HEK293 (cell line): ENCODE results near the gene KRTAP9-8.
"Not testable (repeated sequence)": the region's sequence is repeated elsewhere in the genome, so short reads cannot be mapped to it uniquely, and the experiment has no call there.

Experiments
- CTCF ChIA-PET: fragments of 350-600 bp; formaldehyde crosslinking; extraction: SDS; loops from one replicate; lab custom pipeline; 2021; ENCODE audit warnings: antibody characterized with exemption; lab: Yijun Ruan, JAX
- POLR2A ChIA-PET: fragments of 300-600 bp; formaldehyde crosslinking; extraction: SDS; loops from one replicate; lab custom pipeline; 2020; ENCODE audit warnings: antibody characterized with exemption, inconsistent platforms; lab: Yijun Ruan, JAX
- H3K27ac ChIP-seq: fragments of 200-500 bp; sonication (Bioruptor generic); 2 replicates; pipeline ENCODE4 v1.5.1; 2014; ENCODE audit warnings: low read depth, low read length, control low read depth, inconsistent platforms; ENCODE audit errors: extremely low read depth
- H3K36me3 ChIP-seq, 2 experiments: fragments of 200-500 bp in 1 of 2; sonication (Bioruptor generic) in 1 of 2; 1 replicate in 1 of 2; 2 replicates in 1 of 2; pipeline ENCODE4 v1.5.1; 2014 to 2017; ENCODE audit warnings: inconsistent platforms in 2 of 2, low read length in 2 of 2; ENCODE audit not compliant: control insufficient read depth in 2 of 2, insufficient read depth in 1 of 2
- H3K4me1 ChIP-seq: fragments of 200-500 bp; sonication (Bioruptor generic); 2 replicates; pipeline ENCODE4 v1.5.1; 2014; ENCODE audit warnings: mild to moderate bottlenecking, low read length, inconsistent platforms; ENCODE audit not compliant: control insufficient read depth, insufficient read depth
- H3K4me3 ChIP-seq: 2 replicates; pipeline ENCODE4 v1.5.1; 2011; ENCODE audit warnings: low read depth, mild to moderate bottlenecking, control low read depth, low read length, moderate library complexity
- H3K9me3 ChIP-seq: fragments of 200-500 bp; sonication (Bioruptor generic); 2 replicates; pipeline ENCODE4 v1.5.1; 2014; ENCODE audit warnings: low read depth, low read length, inconsistent platforms; ENCODE audit not compliant: control insufficient read depth, insufficient read depth
- BCL11B ChIP-seq: fragments of 450-650 bp; formaldehyde crosslinking; IDR thresholded peaks from 2 replicates; pipeline ENCODE4 v1.5.1; 2016; ENCODE audit warnings: low read depth, missing biosample characterization, missing genetic modification characterization
- GLI2 ChIP-seq: fragments of 450-650 bp; formaldehyde crosslinking; IDR thresholded peaks from 2 replicates; pipeline ENCODE4; 2017; ENCODE audit warnings: missing biosample characterization, missing genetic modification characterization, low read depth, borderline replicate concordance
- PATZ1 ChIP-seq: fragments of 450-650 bp; formaldehyde crosslinking; IDR thresholded peaks from 2 replicates; pipeline ENCODE4 v1.5.1; 2016; ENCODE audit warnings: missing biosample characterization, missing genetic modification characterization
- PRDM1 ChIP-seq: fragments of 450-650 bp; formaldehyde crosslinking; IDR thresholded peaks from 2 replicates; pipeline ENCODE4; 2016; ENCODE audit warnings: missing biosample characterization, missing genetic modification characterization
- SALL2 ChIP-seq: fragments of 450-650 bp; formaldehyde crosslinking; IDR thresholded peaks from 2 replicates; pipeline ENCODE4 v1.5.0; 2017; ENCODE audit warnings: missing biosample characterization, mild to moderate bottlenecking, missing genetic modification characterization, borderline replicate concordance
- SCRT1 ChIP-seq: fragments of 450-650 bp; formaldehyde crosslinking; IDR thresholded peaks from 2 replicates; pipeline ENCODE4 v1.5.1; 2016; ENCODE audit warnings: missing biosample characterization, missing genetic modification characterization, borderline replicate concordance
- SCRT2 ChIP-seq: fragments of 450-650 bp; formaldehyde crosslinking; IDR thresholded peaks from 2 replicates; pipeline ENCODE4 v1.5.1; 2016; ENCODE audit warnings: missing biosample characterization, missing genetic modification characterization
- ZFP3 ChIP-seq: fragments of 450-650 bp; formaldehyde crosslinking; IDR thresholded peaks from 2 replicates; pipeline ENCODE4 v1.5.1; 2016; ENCODE audit warnings: low read depth, missing biosample characterization, missing genetic modification characterization
- ZIC2 ChIP-seq: fragments of 450-650 bp; formaldehyde crosslinking; IDR thresholded peaks from 2 replicates; pipeline ENCODE4 v1.5.1; 2016; ENCODE audit warnings: missing biosample characterization, missing genetic modification characterization
- ZNF211 ChIP-seq: fragments of 450-650 bp; formaldehyde crosslinking; IDR thresholded peaks from 2 replicates; pipeline ENCODE4 v1.5.1; 2016; ENCODE audit warnings: low read depth, missing biosample characterization, missing genetic modification characterization
- ZNF214 ChIP-seq: fragments of 450-650 bp; formaldehyde crosslinking; IDR thresholded peaks from 2 replicates; pipeline ENCODE4 v1.5.1; 2017; ENCODE audit warnings: missing biosample characterization, mild to moderate bottlenecking, missing genetic modification characterization, borderline replicate concordance
- ZNF26 ChIP-seq: fragments of 450-650 bp; formaldehyde crosslinking; IDR thresholded peaks from 2 replicates; pipeline ENCODE4 v1.5.1; 2016; ENCODE audit warnings: missing biosample characterization, missing genetic modification characterization
- ZNF341 ChIP-seq: fragments of 450-650 bp; formaldehyde crosslinking; IDR thresholded peaks from 2 replicates; pipeline ENCODE4; 2016; ENCODE audit warnings: low read depth, missing biosample characterization, missing genetic modification characterization
- ZNF416 ChIP-seq: fragments of 450-650 bp; formaldehyde crosslinking; IDR thresholded peaks from 2 replicates; pipeline ENCODE4 v1.5.1; 2016; ENCODE audit warnings: missing biosample characterization, missing genetic modification characterization
- ZNF48 ChIP-seq: fragments of 450-650 bp; formaldehyde crosslinking; IDR thresholded peaks from 2 replicates; pipeline ENCODE4 v1.5.1; 2016; ENCODE audit warnings: missing biosample characterization, missing genetic modification characterization
- ZNF514 ChIP-seq: fragments of 450-650 bp; formaldehyde crosslinking; IDR thresholded peaks from 2 replicates; pipeline ENCODE4 v1.5.1; 2016; ENCODE audit warnings: missing biosample characterization, missing genetic modification characterization
- ZNF707 ChIP-seq: fragments of 450-650 bp; formaldehyde crosslinking; IDR thresholded peaks from 2 replicates; pipeline ENCODE4 v1.5.1; 2016; ENCODE audit warnings: missing biosample characterization, missing genetic modification characterization
- ZNF776 ChIP-seq: fragments of 450-650 bp; formaldehyde crosslinking; IDR thresholded peaks from 2 replicates; pipeline ENCODE4 v1.5.0; 2017; ENCODE audit warnings: missing biosample characterization, missing genetic modification characterization, borderline replicate concordance
- ZNF843 ChIP-seq: fragments of 450-650 bp; formaldehyde crosslinking; IDR thresholded peaks from 2 replicates; pipeline ENCODE4 v1.5.1; 2016; ENCODE audit warnings: missing biosample characterization, missing genetic modification characterization
- ZSCAN16 ChIP-seq: fragments of 450-650 bp; formaldehyde crosslinking; IDR thresholded peaks from 2 replicates; pipeline ENCODE4 v1.5.1; 2016; ENCODE audit warnings: missing biosample characterization, missing genetic modification characterization
- ZSCAN30 ChIP-seq: fragments of 450-650 bp; IDR thresholded peaks from 2 replicates; pipeline ENCODE4 v1.5.1; 2018; ENCODE audit warnings: missing biosample characterization, mild to moderate bottlenecking, missing genetic modification characterization, moderate library complexity

KRTAP9-8 gene

GRCh38 chr17:41237949-41238437, at the start of gene KRTAP9-8:
KRTAP9-8 (plus strand) TSS chr17:41237999; CDS start chr17:41238052, 53 bp downstream.
- CTCF ChIA-PET, H3K27ac ChIP-seq, POLR2A ChIA-PET, H3K4me1 ChIP-seq, H3K36me3 ChIP-seq, H3K4me3 ChIP-seq, H3K9me3 ChIP-seq: not testable (repeated sequence)
- TF ChIP-seq ZIC2 (tag by site-specific recombination) = peak; percentile 94

- H3K9me3 ChIP-seq, POLR2A ChIA-PET, H3K27ac ChIP-seq, H3K4me1 ChIP-seq, H3K36me3 ChIP-seq, H3K4me3 ChIP-seq: not testable (repeated sequence)
- CTCF ChIA-PET = interaction anchor here (0.6 kb wide), 1 partner anchor 136 kb away, joined by 3 read pairs; no protein-coding TSS in a partner anchor
- peak; percentile 75 for TF ChIP-seq ZIC2 (tag by site-specific recombination)
- TF ChIP-seq, all 188 proteins: peak for 1; not testable (repeated sequence) for 187
Measured at GRCh38 chr17:41189837-41190318, 47.9 kb upstream of the KRTAP9-8 start, which contains the start of gene KRTAP9-1. KRTAP9-1 (plus strand) TSS chr17:41189887; CDS start chr17:41189887, 0 bp downstream.

GRCh38 chr17:41190328-41190727, 47.5 kb upstream of the KRTAP9-8 start:
- Histone ChIP-seq H3K4me3 (no peak overlapping the region), H3K4me1 (no peaks in the 10 kb centered on the region), H3K27ac (no peak overlapping the region), H3K36me3 (no peaks in the 10 kb centered on the region), H3K9me3 (no peaks in the 10 kb centered on the region)
- CTCF ChIA-PET = interaction anchor here (0.6 kb wide), 1 partner anchor 136 kb away, joined by 3 read pairs; no protein-coding TSS in a partner anchor
- TF ChIP-seq SALL2 (tag by site-specific recombination) (no peak), SCRT2 (tag by site-specific recombination) (peak; percentile 96), ZSCAN30 (no peak), SCRT1 (peak; percentile 96)
- POLR2A ChIA-PET = no interaction called here

GRCh38 chr17:41196068-41196467, 41.7 kb upstream of the KRTAP9-8 start:
- Histone ChIP-seq H3K27ac (no peak overlapping the region), H3K36me3 (no peaks in the 10 kb centered on the region), H3K4me1 (no peaks in the 10 kb centered on the region), H3K4me3 (no peak overlapping the region), H3K9me3 (no peaks in the 10 kb centered on the region)
- CTCF ChIA-PET = interaction anchor here (0.6 to 0.7 kb wide), 2 partner anchors 98 to 178 kb away, joined by 3 to 5 read pairs; no protein-coding TSS in a partner anchor
- POLR2A ChIA-PET = no interaction called here
- TF ChIP-seq ZNF341 = no peak
- no peak for TF ChIP-seq ZNF214 (tag by site-specific recombination)
- no peak for TF ChIP-seq ZNF48
- TF ChIP-seq GLI2 (tag by site-specific recombination) = no peak
- no peak for TF ChIP-seq ZNF514

- ChIA-PET CTCF (interaction anchor here (0.6 kb wide), 2 partner anchors 238 to 242 kb away, joined by 3 read pairs; no protein-coding TSS in a partner anchor), POLR2A (no interaction called here)
- H3K27ac ChIP-seq = no peak overlapping the region
- no peak overlapping the region for H3K4me3 ChIP-seq
- H3K4me1 ChIP-seq = no peaks in the 10 kb centered on the region
- no peaks in the 10 kb centered on the region for H3K9me3 ChIP-seq
- H3K36me3 ChIP-seq = no peaks in the 10 kb centered on the region
- no peak for TF ChIP-seq PRDM1
- no peak for TF ChIP-seq ZSCAN16 (tag by site-specific recombination)
- TF ChIP-seq ZNF416 (tag by site-specific recombination) = no peak
- no peak for TF ChIP-seq ZFP3 (tag by site-specific recombination)
- no peak for TF ChIP-seq ZNF707 (tag by site-specific recombination)
- TF ChIP-seq ZNF776 (tag by site-specific recombination) = no peak
- no peak for TF ChIP-seq ZNF211 (tag by site-specific recombination)
- TF ChIP-seq ZNF26 (tag by site-specific recombination) = no peak
- TF ChIP-seq PATZ1 (tag by site-specific recombination) = no peak
- no peak for TF ChIP-seq BCL11B (tag by site-specific recombination)
- no peak for TF ChIP-seq ZNF843 (tag by site-specific recombination)
Measured at GRCh38 chr17:41199421-41200078, 38.2 kb upstream of the KRTAP9-8 start.
